ENCODE measurements around the gene EDIL3.

Gene EDIL3

GRCh38 chr5:83955916-83956315, 428.8 kb downstream of the EDIL3 start:
- H3K27ac ChIP-seq (ENCODE audit: low read length): no peak overlapping the region
- H2AFZ ChIP-seq (ENCODE audit: low read length): no peak overlapping the region
- no peaks in the 10 kb centered on the region for H3F3A ChIP-seq (ENCODE audit: insufficient read depth, low read length)
- no peaks in the 10 kb centered on the region for H3K79me2 ChIP-seq (ENCODE audit: low read length)
- no peaks in the 10 kb centered on the region for H3K36me3 ChIP-seq (replicated peaks; ENCODE audit: insufficient read depth, low read length)
- H4K20me1 ChIP-seq (ENCODE audit: insufficient read depth, low read length): no peaks in the 10 kb centered on the region
- no peaks in the 10 kb centered on the region for H3K9me2 ChIP-seq (replicated peaks; ENCODE audit: insufficient read depth, low read length)
- no peak for DNase-seq
- no peaks in the 10 kb centered on the region for H3K4me1 ChIP-seq (ENCODE audit: low read length)
- no peak for TF ChIP-seq EZH2 (optimal IDR thresholded peaks at IDR 0.05; ENCODE audit: low read depth, low read length)
- no peak for TF ChIP-seq CTCF (IDR thresholded peaks at IDR 0.05; ENCODE audit: low read length)
- TF ChIP-seq EZH2phosphoT487 (IDR thresholded peaks at IDR 0.05; ENCODE audit: low read length): no peak
- no peak overlapping the region for H3K4me2 ChIP-seq (ENCODE audit: low read depth, low read length)
- no peaks in the 10 kb centered on the region for H3K9me3 ChIP-seq (replicated peaks; ENCODE audit: insufficient read depth, low read length)
- H3K27me3 ChIP-seq (replicated peaks; ENCODE audit: insufficient read depth, low read length): no peaks in the 10 kb centered on the region
- H3K9ac ChIP-seq (ENCODE audit: low read length): no peak overlapping the region
- no peak overlapping the region for H3K4me3 ChIP-seq (ENCODE audit: low read length)

GRCh38 chr5:83947763-83948162, 436.9 kb downstream of the EDIL3 start:
- Histone ChIP-seq H3K9me3 (replicated peaks; ENCODE audit: insufficient read depth, low read length) (no peaks in the 10 kb centered on the region), H4K20me1 (ENCODE audit: insufficient read depth, low read length) (no peaks in the 10 kb centered on the region), H3K4me3 (ENCODE audit: low read length) (no peak overlapping the region), H3K9me2 (replicated peaks; ENCODE audit: insufficient read depth, low read length) (no peaks in the 10 kb centered on the region), H3K4me2 (ENCODE audit: low read depth, low read length) (no peak overlapping the region), H3F3A (ENCODE audit: insufficient read depth, low read length) (no peaks in the 10 kb centered on the region), H3K36me3 (replicated peaks; ENCODE audit: insufficient read depth, low read length) (no peaks in the 10 kb centered on the region), H3K79me2 (ENCODE audit: low read length) (no peaks in the 10 kb centered on the region), H2AFZ (ENCODE audit: low read length) (no peak overlapping the region), H3K4me1 (ENCODE audit: low read length) (no peaks in the 10 kb centered on the region), H3K9ac (ENCODE audit: low read length) (no peak overlapping the region), H3K27me3 (replicated peaks; ENCODE audit: insufficient read depth, low read length) (no peaks in the 10 kb centered on the region), H3K27ac (ENCODE audit: low read length) (no peak overlapping the region)
- DNase-seq: no peak
- TF ChIP-seq EZH2phosphoT487 (IDR thresholded peaks at IDR 0.05; ENCODE audit: low read length) (no peak), CTCF (IDR thresholded peaks at IDR 0.05; ENCODE audit: low read length) (no peak), EZH2 (optimal IDR thresholded peaks at IDR 0.05; ENCODE audit: low read depth, low read length) (no peak)

GRCh38 chr5:83946516-83946915, 438.2 kb downstream of the EDIL3 start:
- Histone ChIP-seq H3K79me2 (ENCODE audit: low read length) (no peaks in the 10 kb centered on the region), H2AFZ (ENCODE audit: low read length) (no peak overlapping the region), H3K4me3 (ENCODE audit: low read length) (no peak overlapping the region), H3K4me1 (ENCODE audit: low read length) (peaks cover 6% of the 10 kb centered on the region), H3K36me3 (replicated peaks; ENCODE audit: insufficient read depth, low read length) (no peaks in the 10 kb centered on the region), H3K9me2 (replicated peaks; ENCODE audit: insufficient read depth, low read length) (no peaks in the 10 kb centered on the region), H3K9ac (ENCODE audit: low read length) (no peak overlapping the region), H3F3A (ENCODE audit: insufficient read depth, low read length) (no peaks in the 10 kb centered on the region), H4K20me1 (ENCODE audit: insufficient read depth, low read length) (no peaks in the 10 kb centered on the region), H3K27ac (ENCODE audit: low read length) (no peak overlapping the region), H3K27me3 (replicated peaks; ENCODE audit: insufficient read depth, low read length) (no peaks in the 10 kb centered on the region), H3K4me2 (ENCODE audit: low read depth, low read length) (no peak overlapping the region), H3K9me3 (replicated peaks; ENCODE audit: insufficient read depth, low read length) (no peaks in the 10 kb centered on the region)
- no peak for TF ChIP-seq EZH2phosphoT487 (IDR thresholded peaks at IDR 0.05; ENCODE audit: low read length)
- no peak for TF ChIP-seq CTCF (IDR thresholded peaks at IDR 0.05; ENCODE audit: low read length)
- TF ChIP-seq EZH2 (optimal IDR thresholded peaks at IDR 0.05; ENCODE audit: low read depth, low read length): no peak
- DNase-seq: no peak
